Spleen (tissue), 11 donors: ENCODE results near the gene RITA1. TPM values are rescaled to one million over a fixed set of nuclear protein-coding genes. Genes with fewer than 3 reads are reported as not detected.

ENCODE experiments used
- DNase-seq: peaks from one replicate; pipeline ENCODE4 v3.0.0-alpha.2; 2020
- H3K27ac ChIP-seq, 8 donors: fragments of 200-600 bp; sonication (generic) in 7 of 8; 1 replicate in 4 of 8; 2 replicates in 4 of 8; pipeline versions ENCODE4 v1.5.0 to v1.8.0; 2016 to 2021; ENCODE audit warnings: inconsistent platforms in 4 of 8, mild to moderate bottlenecking in 4 of 8, moderate library complexity in 1 of 8
- H3K27me3 ChIP-seq, 7 donors: fragments of 200-600 bp; sonication (generic) in 6 of 7; replicated peaks in 1 of 7; 1 replicate in 4 of 7; 2 replicates in 3 of 7; pipeline versions ENCODE4 v1.5.0 to v1.8.0; 2016 to 2021; ENCODE audit warnings: inconsistent platforms in 3 of 7, mild to moderate bottlenecking in 1 of 7
- H3K36me3 ChIP-seq, 6 donors: fragments of 200-600 bp; sonication (generic) in 5 of 6; 1 replicate in 4 of 6; 2 replicates in 2 of 6; pipeline versions ENCODE4 v1.5.0 to v1.8.0; 2016 to 2021; ENCODE audit warnings: inconsistent platforms in 2 of 6
- H3K4me1 ChIP-seq, 6 donors: fragments of 200-600 bp; sonication (generic) in 5 of 6; 1 replicate in 3 of 6; 2 replicates in 3 of 6; pipeline versions ENCODE4 v1.5.0 to v1.8.0; 2016 to 2021; ENCODE audit warnings: inconsistent platforms in 3 of 6
- H3K4me3 ChIP-seq, 8 donors: fragments of 200-600 bp; sonication (generic) in 7 of 8; 1 replicate in 4 of 8; 2 replicates in 4 of 8; pipeline versions ENCODE4 v1.5.0 to v1.8.0; 2016 to 2021; ENCODE audit warnings: inconsistent platforms in 4 of 8, mild to moderate bottlenecking in 4 of 8, moderate library complexity in 2 of 8
- H3K9me3 ChIP-seq, 8 donors: fragments of 200-600 bp; sonication (generic) in 7 of 8; 1 replicate in 4 of 8; 2 replicates in 4 of 8; pipeline versions ENCODE4 v1.5.0 to v1.8.0; 2016 to 2021; ENCODE audit warnings: inconsistent platforms in 4 of 8
- POLR2A ChIP-seq, 3 donors: fragments of 450-650 bp; IDR thresholded peaks; one replicate each; pipeline ENCODE4 v1.5.1; 2017; ENCODE audit warnings: antibody characterized with exemption in 3 of 3, mild to moderate bottlenecking in 1 of 3
- POLR2AphosphoS5 ChIP-seq, 3 donors: sonication (generic); formaldehyde crosslinking; IDR thresholded peaks; one replicate each; pipeline ENCODE4 v1.5.1; 2017; ENCODE audit warnings: antibody characterized with exemption in 3 of 3
- WGBS, 5 donors: extraction: QIAGEN DNeasy Blood & Tissue Kit in 3 of 5; methylation state at CpG; one replicate each; pipeline versions ENCODE4 v1.1.5 to v1.1.7; 2013 to 2018; 5-methylcytosine and 5-hydroxymethylcytosine counted together
- intact Hi-C: fragments of 100-400 bp; cut with DNase I; formaldehyde crosslinking; loops from one replicate; pipeline ENCODE4 v1.15.0; 2023; ENCODE audit warnings: low total_unique reads
- polyA plus RNA-seq, 3 donors: library from polyadenylated mRNA; stranded (reverse); fragments of 200-250 nt; gene quantifications; one replicate each; pipeline ENCODE4 v1.2.1, GENCODE V29; 2013
- total RNA-seq, 7 donors: library from RNA; depleted of rRNA in 3 of 7; stranded (reverse); fragments of >200 nt in 3 of 7; fragmentation: NEBNext Ultra II Directional in 4 of 7; extraction: Animal tissue kit (Norgen Biotek cat#: 25700) in 4 of 7; gene quantifications; one replicate each; pipeline versions ENCODE4 v1.1.0 to v1.2.1, GENCODE V29; 2016 to 2021
- TF ChIP-seq, protein P1 (sequence below), 11 experiments: fragments of 200-600 bp in 7 of 11; fragments of 450-650 bp in 4 of 11; sonication (generic) in 4 of 11; IDR thresholded peaks in 8 of 11; conservative IDR thresholded peaks in 3 of 11; 1 replicate in 7 of 11; 2 replicates in 4 of 11; pipeline versions ENCODE4 v1.4.0 to v1.8.0; 2016 to 2021; ENCODE audit warnings: antibody characterized with exemption in 11 of 11, inconsistent platforms in 4 of 11, mild to moderate bottlenecking in 1 of 11
- donor health status: healthy with polysubstance abuse.
- donor health status: DM: no; HTN: no; CAD: no; lungs with moderate emphysema.
- donor health status: DM: no; HTN: no; CAD: no.
- donor health status: Bipolar disorder and iron deficiency.
- donor health status: healthy.
- donor health status: DM: no; HTN: no; CAD: no.
- donor health status: DM: yes; HTN: yes; CAD: no.

RITA1 gene
- total and polyA plus RNA-seq, 10 donors = 9.0 to 15.6 (median 12.4) TPM

DNA sequence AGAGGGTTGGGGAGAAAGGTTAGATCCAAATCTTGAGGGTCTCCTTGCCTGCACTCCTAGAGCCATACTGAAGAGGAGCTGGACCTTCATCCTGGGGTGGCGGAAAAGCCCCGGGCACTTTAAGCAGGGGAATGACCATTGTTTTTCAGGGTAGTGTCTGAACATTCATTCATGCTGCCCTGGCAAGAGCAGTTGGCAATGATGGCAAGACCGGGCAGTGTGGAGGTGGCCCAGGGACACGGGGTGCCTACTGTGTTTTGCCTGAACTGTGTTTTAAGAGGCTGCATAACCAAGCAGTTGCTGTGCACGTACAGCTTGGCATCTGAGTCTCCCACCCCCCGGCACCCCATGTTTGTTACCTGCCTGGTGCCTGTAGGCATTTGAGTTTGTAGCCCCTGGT, 50.5 kb downstream of the RITA1 start:
- peaks cover 0 to 61% (median 12%) of the 10 kb centered on the region in 6 donors for H3K36me3 ChIP-seq
- intact Hi-C loops = no loop called here
- H3K4me1 ChIP-seq = peaks cover 51 to 100% (median 78%) of the 10 kb centered on the region in 6 donors
- no peaks in the 10 kb centered on the region for H3K9me3 ChIP-seq
- DNase-seq = peak; percentile 50
- H3K4me3 ChIP-seq = no peak overlapping the region
- TF ChIP-seq POLR2A (IDR thresholded peaks at IDR 0.05) (no peak), POLR2AphosphoS5 (IDR thresholded peaks at IDR 0.05) (no peak)
- TF ChIP-seq, protein P1, sequence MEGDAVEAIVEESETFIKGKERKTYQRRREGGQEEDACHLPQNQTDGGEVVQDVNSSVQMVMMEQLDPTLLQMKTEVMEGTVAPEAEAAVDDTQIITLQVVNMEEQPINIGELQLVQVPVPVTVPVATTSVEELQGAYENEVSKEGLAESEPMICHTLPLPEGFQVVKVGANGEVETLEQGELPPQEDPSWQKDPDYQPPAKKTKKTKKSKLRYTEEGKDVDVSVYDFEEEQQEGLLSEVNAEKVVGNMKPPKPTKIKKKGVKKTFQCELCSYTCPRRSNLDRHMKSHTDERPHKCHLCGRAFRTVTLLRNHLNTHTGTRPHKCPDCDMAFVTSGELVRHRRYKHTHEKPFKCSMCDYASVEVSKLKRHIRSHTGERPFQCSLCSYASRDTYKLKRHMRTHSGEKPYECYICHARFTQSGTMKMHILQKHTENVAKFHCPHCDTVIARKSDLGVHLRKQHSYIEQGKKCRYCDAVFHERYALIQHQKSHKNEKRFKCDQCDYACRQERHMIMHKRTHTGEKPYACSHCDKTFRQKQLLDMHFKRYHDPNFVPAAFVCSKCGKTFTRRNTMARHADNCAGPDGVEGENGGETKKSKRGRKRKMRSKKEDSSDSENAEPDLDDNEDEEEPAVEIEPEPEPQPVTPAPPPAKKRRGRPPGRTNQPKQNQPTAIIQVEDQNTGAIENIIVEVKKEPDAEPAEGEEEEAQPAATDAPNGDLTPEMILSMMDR (IDR thresholded peaks at IDR 0.05 in 8 of 11, conservative IDR thresholded peaks at IDR 0.05 in 3 of 11) = no peak
- WGBS, 5 donors = 93 to 97% (median 96%) methylated on average over 6 of the region's 6 CpGs
- H3K27ac ChIP-seq = peak overlapping the region in 5 of 8 donors; percentile 75 to 81 (median 78)
- no peaks in the 10 kb centered on the region for H3K27me3 ChIP-seq

DNA sequence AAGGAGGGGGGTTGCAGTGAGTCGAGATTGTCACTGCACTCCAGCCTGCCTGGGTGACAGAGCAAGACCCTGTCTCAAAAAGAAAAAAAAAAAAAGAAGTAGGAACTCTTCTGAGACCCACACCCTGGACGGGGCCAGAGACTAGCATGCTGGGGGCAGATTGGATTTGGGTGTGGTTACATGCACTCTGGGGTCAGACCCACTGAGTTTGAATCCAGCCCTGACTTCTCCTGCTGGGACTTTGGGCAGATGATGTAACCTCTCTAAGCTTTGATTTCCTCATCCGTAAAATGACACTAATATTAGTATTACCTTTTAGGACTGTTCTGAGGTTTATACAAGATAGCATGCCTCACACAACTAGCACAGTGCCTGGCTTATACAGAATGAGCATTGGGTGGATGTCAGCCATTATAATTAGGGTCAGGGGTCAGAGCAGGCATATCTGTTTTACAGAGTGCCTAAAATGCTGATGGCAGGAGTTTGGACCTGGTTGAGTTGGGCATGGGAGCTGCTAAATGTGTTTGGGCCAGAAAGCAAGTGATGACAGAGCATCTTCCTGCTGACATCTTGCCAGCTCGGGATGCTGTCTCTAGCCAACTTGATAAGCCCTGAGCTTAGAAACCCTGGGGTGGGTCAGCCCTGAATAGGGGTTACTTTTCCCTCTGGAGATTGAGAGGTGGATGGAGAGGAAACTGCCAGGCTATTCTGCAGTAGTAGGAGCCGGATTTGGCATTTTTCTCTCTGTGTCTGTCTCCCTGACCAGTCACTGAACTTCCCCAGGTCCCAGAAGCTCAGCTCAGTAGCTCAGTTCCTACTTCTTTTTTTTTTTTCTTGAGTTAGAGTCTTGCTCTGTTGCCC, 51.2 kb downstream of the RITA1 start:
- Histone ChIP-seq H3K9me3 (no peaks in the 10 kb centered on the region), H3K27me3 (no peaks in the 10 kb centered on the region), H3K36me3 (peaks cover 0 to 55% (median 9%) of the 10 kb centered on the region in 6 donors), H3K4me1 (peaks cover 52 to 100% (median 76%) of the 10 kb centered on the region in 6 donors), H3K27ac (peak overlapping the region in 7 of 8 donors; percentile 36 to 81 (median 77)), H3K4me3 (no peak overlapping the region)
- WGBS, 5 donors = 53 to 67% (median 58%) methylated on average over 5 of the region's 5 CpGs
- no peak for TF ChIP-seq POLR2A (IDR thresholded peaks at IDR 0.05)
- TF ChIP-seq, protein P1 (IDR thresholded peaks at IDR 0.05 in 8 of 11, conservative IDR thresholded peaks at IDR 0.05 in 3 of 11) = no peak
- TF ChIP-seq POLR2AphosphoS5 (IDR thresholded peaks at IDR 0.05) = no peak
- peak; percentile 52 for DNase-seq
- intact Hi-C loops = no loop called here

DNA sequence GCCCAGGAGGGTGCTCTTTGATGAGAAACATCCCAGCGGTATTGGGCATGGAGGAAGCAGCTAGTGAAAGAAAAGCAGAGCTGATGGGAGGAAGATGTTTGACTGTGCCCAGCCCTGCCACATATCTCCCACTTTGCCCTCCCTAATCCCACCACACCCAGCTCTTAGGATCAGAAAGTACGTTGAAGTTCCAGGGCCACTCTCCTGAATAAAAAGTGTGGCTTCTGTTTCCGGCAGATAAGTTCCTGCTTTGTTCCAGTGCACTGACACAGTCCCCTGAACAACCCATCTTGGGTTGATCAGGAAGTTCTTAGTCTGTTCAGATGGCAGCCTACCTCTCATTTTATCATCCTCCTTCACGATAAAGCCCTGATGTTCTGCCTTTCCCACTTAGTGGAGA, 52.2 kb downstream of the RITA1 start:
- TF ChIP-seq, protein P1 (IDR thresholded peaks at IDR 0.05 in 8 of 11, conservative IDR thresholded peaks at IDR 0.05 in 3 of 11) = no peak
- peak in 1 of 3 donors; percentile 73 for TF ChIP-seq POLR2AphosphoS5 (IDR thresholded peaks at IDR 0.05)

DNA sequence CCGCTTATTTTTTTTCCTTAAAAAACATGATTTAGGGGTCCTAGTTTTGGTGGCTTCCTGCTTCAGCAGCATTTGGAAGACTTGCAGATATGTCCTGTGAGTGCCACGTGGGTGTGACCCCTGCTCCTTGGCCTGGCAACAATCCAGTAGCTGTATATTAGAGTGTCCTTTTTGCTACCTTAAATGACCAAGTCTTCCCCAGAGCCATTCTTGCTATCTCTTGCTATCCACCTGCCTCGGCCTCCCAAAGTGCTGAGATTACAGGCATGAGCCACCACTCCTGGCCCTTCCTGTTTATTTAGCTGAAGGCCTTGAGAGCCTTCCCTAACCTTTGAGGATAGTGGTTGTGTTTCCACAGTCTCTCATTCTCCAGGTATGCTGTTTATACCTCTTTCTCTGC, 52.8 kb downstream of the RITA1 start:
- WGBS, 5 donors = 45 to 57% (median 49%) methylated on average over 3 of the region's 3 CpGs
- Histone ChIP-seq H3K9me3 (no peaks in the 10 kb centered on the region), H3K4me1 (peaks cover 49 to 100% (median 73%) of the 10 kb centered on the region in 6 donors), H3K27me3 (no peaks in the 10 kb centered on the region), H3K36me3 (peaks cover 0 to 55% (median 6%) of the 10 kb centered on the region in 6 donors), H3K27ac (peak overlapping the region in 6 of 8 donors; percentile 53 to 81 (median 78)), H3K4me3 (no peak overlapping the region)
- TF ChIP-seq POLR2AphosphoS5 (IDR thresholded peaks at IDR 0.05) (no peak), POLR2A (IDR thresholded peaks at IDR 0.05) (no peak)
- TF ChIP-seq, protein P1 (IDR thresholded peaks at IDR 0.05 in 8 of 11, conservative IDR thresholded peaks at IDR 0.05 in 3 of 11) = no peak
- DNase-seq = peak; percentile 34
- intact Hi-C loops = no loop called here

More for the DNA sequence above, 52.2 kb downstream of the RITA1 start:
- peak overlapping the region in 6 of 8 donors; percentile 57 to 81 (median 78) for H3K27ac ChIP-seq
- no peak for DNase-seq
- peaks cover 0 to 55% (median 6%) of the 10 kb centered on the region in 6 donors for H3K36me3 ChIP-seq
- 22 to 40% (median 27%) methylated on average over 4 of the region's 4 CpGs for WGBS, 5 donors
- H3K27me3 ChIP-seq = no peaks in the 10 kb centered on the region
- H3K4me1 ChIP-seq = peaks cover 53 to 100% (median 74%) of the 10 kb centered on the region in 6 donors
- no peaks in the 10 kb centered on the region for H3K9me3 ChIP-seq
- H3K4me3 ChIP-seq = no peak overlapping the region
- intact Hi-C loops = no loop called here
